KOPT-K1 (cell line): ENCODE data around the gene DAW1.

Source experiments
- H3K27ac ChIP-seq: fragments of 200-600 bp; sonication (generic); 2 replicates; pipeline ENCODE4 v1.5.1; 2016; ENCODE audit warnings: antibody characterized with exemption, mild to moderate bottlenecking, low read depth, low read length; ENCODE audit not compliant: poor library complexity, severe bottlenecking
- H3K36me3 ChIP-seq: fragments of 200-600 bp; sonication (generic); 2 replicates; pipeline ENCODE4 v1.5.1; 2017; ENCODE audit warnings: antibody characterized with exemption, mild to moderate bottlenecking, low read length, moderate library complexity; ENCODE audit not compliant: insufficient read depth
- H3K9me3 ChIP-seq: fragments of 200-600 bp; sonication (generic); 2 replicates; pipeline ENCODE4 v1.5.1; 2017; ENCODE audit warnings: antibody characterized with exemption, low read length, mild to moderate bottlenecking; ENCODE audit not compliant: insufficient read depth, poor library complexity, severe bottlenecking

The DAW1 gene

DNA sequence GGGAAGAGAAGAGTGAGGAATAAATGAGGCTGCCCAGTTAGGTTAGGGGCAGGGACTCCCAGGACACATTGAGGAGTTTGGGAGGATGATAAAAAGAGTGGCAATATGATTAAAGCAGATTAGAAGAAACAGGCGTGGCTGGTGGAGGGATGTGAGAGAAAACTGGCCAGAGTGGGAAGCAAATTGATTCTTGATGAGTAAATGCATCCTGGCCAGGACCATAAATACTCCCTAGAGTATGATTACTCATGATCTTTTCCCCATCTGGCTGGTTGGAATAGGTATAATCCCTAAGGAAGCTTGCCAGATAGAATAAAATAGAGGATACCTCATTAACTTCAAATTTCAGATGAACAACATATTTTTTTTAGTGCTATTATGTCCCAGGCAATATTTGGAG lies 21.5 kb upstream of the DAW1 start:
- no peaks in the 10 kb centered on the region for H3K36me3 ChIP-seq
- no peak overlapping the region for H3K27ac ChIP-seq
- H3K9me3 ChIP-seq = no peaks in the 10 kb centered on the region

DNA sequence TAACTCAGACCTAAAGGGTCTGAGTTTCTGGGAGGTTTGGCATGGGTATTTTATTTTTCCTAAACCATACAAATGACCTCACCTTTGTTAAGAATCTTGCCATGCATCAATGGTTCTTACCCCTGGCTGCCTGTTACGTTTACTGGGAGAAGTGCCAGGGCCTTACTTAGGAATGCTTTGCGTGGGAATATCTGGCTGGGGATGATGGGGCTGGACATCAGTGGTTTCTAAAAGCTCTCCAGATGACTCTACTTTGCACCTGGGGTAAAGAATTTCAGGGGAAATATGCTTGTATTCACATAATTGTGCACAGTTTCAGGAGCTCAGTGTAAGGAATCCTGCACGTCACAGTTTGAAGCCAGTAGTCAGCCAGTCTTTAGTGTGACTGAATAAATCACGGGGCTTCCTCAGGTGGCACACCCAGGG lies 18.2 kb upstream of the DAW1 start:
- Histone ChIP-seq H3K9me3 (no peaks in the 10 kb centered on the region), H3K27ac (no peak overlapping the region), H3K36me3 (no peaks in the 10 kb centered on the region)

DNA sequence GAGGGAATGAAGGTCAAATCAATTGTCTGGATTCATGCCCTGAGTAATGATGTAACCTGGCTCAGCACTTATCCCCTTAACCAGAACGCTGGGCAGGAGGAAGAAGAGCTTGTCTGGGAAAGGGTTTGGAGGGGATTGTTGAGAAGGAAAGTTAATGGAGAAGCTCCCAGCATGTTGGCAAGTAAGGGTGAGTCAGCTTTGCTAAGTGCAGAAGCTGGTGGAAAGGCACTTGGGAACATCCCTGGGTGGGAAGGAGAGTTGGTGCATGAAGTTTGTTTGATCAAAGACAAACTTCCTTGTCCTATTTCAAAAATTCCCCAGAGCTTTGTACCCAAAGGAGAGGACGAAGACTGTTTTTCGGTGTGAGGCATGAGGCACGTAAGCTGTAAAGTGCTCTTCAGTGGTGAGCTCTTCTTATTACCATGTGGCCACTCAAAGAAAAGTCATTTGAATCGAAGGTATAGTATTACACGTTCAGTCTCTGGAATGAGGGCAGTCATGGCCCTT lies 17.6 kb upstream of the DAW1 start:
- no peak overlapping the region for H3K27ac ChIP-seq
- H3K36me3 ChIP-seq = no peaks in the 10 kb centered on the region
- no peaks in the 10 kb centered on the region for H3K9me3 ChIP-seq

DNA sequence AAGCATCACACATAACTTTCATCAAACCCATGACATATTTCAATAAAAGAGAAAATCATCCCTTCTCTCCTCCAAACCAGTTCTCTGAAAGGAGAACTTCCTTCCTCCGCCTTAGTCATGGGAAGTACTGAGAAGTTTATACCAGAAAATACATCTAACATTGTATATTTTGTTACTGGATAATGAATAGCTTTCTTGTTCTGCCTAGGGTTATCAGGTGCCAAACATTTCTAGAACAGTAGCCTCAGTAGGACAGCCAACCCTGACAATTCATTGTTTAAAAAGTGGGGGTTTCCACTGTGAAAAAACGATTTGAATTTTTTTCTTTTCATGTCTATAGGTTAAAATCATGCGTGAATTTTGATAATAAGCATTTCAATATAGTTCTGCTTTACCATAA lies 16.0 kb upstream of the DAW1 start:
- no peaks in the 10 kb centered on the region for H3K9me3 ChIP-seq
- no peak overlapping the region for H3K27ac ChIP-seq
- no peaks in the 10 kb centered on the region for H3K36me3 ChIP-seq

DNA sequence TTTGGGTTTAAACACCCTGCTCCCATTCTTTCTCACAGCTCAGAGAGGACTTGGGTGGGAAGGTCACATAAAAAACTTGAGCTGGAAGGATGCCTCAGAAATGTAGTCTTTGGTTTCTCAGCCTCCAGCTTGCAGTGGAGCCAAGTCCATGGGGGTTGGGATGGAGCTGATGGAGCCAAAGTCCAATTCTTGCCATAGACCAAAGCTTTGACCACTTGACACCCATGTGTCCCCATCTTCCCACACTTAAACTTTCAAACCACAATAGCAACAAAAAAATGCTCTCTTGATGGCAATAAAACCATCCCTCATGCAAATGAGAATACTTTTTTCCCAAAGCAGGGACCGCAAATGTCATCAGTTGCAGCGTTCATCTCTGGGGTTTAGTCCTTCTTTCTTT lies 14.7 kb upstream of the DAW1 start:
- H3K9me3 ChIP-seq = no peaks in the 10 kb centered on the region
- H3K27ac ChIP-seq = no peak overlapping the region
- no peaks in the 10 kb centered on the region for H3K36me3 ChIP-seq

DNA sequence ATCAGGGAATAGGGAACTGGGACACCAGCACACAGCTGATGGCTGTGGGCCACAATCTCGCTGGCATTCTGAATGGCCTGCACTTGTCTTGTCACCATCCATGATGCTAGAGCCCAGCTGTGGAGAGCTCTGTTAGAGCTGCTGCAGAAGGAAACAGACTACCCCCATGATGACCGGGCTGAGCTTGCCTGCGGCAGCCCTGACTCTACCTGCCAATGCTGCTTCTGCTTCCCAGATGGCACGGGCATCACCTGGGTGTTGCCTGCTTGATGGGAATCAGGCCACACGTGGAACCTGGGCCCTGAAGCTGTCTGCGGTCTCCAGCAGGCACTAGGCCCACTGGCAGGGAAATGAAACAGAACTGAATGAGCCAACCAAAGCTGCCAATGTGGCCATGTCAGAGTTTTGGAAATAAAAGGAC lies 11.2 kb upstream of the DAW1 start:
- Histone ChIP-seq H3K36me3 (no peaks in the 10 kb centered on the region), H3K27ac (no peak overlapping the region), H3K9me3 (no peaks in the 10 kb centered on the region)

DNA sequence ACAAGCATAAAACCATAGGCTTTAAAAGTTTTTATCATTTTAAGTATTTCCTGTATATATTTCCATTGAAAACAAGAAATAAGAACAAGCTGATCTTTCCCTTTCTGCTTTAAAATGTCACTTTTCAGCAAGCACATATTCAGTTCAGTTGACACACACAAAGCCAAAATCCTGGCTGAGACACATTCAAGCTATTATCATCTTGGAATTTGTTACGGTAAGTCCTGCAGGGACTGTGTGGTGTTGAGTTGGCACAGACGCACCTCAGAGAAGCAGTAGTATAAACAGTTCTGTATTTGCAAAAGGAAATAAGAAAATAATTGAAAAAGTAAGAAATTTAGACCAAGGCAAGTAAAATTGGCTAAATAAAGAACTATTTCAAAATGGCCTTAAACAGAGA lies 10.4 kb upstream of the DAW1 start:
- H3K36me3 ChIP-seq = no peaks in the 10 kb centered on the region
- no peaks in the 10 kb centered on the region for H3K9me3 ChIP-seq
- no peak overlapping the region for H3K27ac ChIP-seq

DNA sequence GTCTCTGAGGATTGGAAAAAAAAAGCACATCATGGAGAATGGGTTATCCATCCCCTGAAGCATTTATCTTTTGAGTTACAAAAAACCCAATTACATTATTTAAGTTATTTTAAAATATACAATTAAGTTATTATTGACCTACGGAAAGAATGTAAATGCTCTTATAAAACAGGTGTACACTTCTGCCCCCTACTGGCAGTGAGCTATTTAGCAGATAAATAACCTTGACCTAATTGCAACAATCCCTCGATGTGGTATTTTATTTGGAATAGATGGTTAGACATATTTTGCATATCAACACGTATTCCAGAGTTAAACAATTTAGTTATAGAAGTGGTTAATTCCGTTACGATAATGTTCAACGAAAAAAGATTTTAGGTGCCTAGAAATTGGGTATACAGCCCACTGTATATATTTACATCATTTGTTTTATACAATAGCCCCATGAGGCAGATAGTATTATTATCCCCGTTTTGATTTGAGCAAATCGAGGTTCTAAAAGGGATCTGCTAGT lies 9.1 kb upstream of the DAW1 start:
- Histone ChIP-seq H3K27ac (no peak overlapping the region), H3K9me3 (no peaks in the 10 kb centered on the region), H3K36me3 (no peaks in the 10 kb centered on the region)

DNA sequence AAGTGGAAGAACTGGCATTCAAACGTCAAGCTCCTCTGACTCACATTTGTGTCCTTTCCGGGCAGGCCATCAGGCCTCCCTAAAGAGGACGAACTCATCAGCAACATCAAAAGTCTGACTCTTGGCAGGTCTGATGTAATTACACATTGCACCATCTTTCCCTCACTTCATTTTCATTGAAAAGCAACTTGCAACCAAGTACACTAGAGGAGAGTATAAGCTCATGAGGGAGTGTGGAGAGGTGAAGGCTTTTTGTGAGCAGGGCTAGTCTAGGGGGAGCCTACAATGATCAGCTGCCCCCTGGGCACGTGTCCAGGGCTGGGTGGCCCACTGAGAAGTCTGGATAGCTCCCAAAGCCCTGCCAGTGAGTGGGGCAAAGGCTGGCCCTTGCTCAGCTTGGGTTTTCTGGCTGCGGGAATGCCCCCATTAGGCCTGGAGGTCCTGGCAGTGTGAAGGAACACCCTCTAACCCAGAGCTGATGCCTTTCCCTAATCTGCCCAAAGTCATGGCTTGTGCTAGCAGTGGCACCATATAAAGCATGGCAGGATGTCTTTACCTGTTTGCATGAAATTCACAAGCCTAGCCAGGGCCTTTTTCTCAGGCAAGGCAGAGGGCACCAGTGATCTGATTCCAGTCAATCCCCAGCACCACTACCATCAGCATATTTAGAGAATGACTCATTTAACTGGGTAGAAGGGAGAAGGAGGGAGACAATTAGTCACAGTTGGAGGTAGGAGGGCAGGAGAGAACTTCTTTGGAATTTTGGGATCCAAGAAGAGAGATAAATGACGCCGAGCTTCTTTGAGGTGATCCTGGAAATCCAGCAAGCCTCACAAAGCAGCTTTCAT lies 8.5 kb upstream of the DAW1 start:
- no peak overlapping the region for H3K27ac ChIP-seq
- H3K9me3 ChIP-seq = no peaks in the 10 kb centered on the region
- H3K36me3 ChIP-seq = no peaks in the 10 kb centered on the region

DNA sequence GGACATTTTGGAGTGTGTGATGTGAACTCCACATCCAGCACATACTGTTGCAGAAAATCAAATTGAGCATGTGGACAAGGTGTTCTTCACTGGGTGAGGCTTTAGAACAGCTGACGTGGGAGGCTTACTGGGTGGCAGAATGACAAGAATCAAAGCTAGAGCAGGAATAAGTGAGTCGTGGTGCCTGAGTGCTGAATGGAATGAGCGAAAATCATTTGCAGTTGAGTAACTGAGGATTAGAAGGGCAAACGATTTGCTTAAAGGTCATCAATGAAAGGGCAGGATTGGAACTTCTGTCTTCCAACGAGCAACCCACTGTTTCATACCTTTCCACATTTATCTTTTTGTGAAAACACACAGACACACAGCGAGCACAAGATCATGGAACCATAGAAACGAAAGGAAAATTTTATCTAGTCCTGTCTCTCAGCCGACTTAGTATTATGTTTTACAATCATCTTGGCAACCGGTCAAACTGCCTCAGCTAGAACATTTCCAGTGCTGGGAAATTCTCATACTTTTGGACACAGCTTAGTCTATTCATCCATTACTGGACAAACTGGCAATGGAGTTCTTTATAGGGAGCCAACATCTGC lies 7.2 kb upstream of the DAW1 start:
- no peaks in the 10 kb centered on the region for H3K9me3 ChIP-seq
- H3K27ac ChIP-seq = no peak overlapping the region
- H3K36me3 ChIP-seq = no peaks in the 10 kb centered on the region

DNA sequence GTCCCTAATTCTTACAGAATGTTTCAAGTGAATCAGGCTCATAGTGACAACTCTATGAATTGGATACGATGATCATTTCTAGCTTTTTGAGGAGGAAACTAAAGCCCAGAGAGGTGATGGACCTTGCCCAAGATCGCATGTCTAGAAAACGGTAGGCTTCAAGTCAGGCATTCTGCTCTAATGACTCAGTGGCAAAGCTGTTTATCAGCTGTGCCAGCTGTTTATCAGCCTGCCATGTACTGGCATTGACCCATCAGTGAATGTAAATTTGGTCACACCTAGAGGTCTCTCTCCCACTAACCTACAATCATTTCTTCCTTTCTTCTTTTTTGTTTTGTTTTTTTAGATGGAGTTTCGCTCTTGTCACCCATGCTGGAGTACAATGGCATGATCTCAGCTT lies 6.1 kb upstream of the DAW1 start:
- Histone ChIP-seq H3K27ac (no peak overlapping the region), H3K9me3 (no peaks in the 10 kb centered on the region), H3K36me3 (no peaks in the 10 kb centered on the region)

DNA sequence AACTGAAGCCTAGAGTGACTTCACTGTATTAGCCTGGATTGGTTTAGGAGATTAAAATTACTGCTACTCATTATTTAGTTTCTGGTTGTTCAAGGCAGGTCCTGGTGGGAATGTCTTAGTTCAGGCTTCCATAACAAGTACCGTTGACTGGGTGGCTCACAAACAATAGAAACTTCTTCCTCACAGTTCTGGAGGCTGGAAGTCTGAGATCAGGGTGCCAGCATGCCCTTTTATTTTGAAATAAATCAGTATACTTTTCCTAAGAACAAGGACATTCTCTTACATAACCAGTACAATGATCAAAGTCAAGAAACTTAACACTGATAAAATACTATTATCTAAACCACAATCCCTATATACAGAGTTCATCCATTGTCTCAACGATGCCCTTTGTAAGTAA lies 4.0 kb upstream of the DAW1 start:
- Histone ChIP-seq H3K27ac (no peak overlapping the region), H3K36me3 (no peaks in the 10 kb centered on the region)

DNA sequence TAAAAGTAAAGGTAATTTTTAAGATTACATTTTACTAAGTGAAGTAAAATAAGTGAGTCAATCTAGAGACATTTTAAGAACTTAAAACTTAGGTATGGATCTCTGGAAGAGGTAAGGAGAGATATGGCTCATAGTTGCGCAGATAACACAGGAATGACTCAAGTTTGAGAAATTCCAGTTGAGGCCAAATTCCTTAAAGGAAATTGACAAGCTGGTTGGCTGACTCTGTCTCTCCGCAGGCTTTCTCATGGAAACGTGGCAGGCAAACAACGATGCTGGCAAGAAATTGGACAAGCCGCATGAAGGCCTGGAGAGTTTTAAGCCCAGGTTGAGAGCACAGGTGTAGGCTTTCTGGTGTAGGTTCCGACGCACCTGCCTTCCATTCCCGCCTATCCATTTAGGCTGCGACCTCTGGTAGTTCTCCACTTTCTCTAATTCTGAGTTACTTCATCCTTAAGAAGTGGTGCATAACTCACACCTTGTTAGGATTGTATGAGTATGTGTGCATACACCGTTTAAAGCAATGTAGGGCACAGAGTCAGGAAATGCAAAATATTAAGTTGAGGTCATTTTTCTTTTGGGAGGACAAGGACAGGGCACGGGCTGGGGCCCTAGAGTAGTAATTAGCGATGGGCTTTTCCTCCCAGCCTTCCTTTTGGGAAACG lies 589 bp upstream of the DAW1 start:
- Histone ChIP-seq H3K36me3 (no peaks in the 10 kb centered on the region), H3K27ac (no peak overlapping the region), H3K9me3 (no peaks in the 10 kb centered on the region)

More for the DNA sequence above, 4.0 kb upstream of the DAW1 start:
- no peaks in the 10 kb centered on the region for H3K9me3 ChIP-seq

DNA sequence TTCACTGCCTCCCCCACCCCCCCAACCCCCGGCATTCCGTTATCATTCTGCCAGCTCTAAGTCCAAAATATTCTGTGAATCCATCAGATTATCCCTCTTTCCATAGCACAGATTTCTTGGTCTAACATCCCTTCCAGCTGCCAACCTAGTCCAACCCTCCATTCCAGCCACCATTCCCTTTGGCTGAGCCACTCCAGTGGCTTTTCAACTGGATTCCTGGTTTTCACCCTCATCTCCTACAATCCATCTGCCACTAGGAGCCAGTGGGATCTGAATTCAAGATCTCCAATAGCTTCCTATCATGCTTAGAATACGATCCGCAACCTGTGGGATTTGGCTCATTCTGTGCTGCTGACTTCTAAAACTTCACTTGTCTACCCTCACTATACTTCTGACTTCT lies 1.2 kb downstream of the DAW1 start:
- no peak overlapping the region for H3K27ac ChIP-seq
- no peaks in the 10 kb centered on the region for H3K36me3 ChIP-seq
- H3K9me3 ChIP-seq = no peaks in the 10 kb centered on the region

DNA sequence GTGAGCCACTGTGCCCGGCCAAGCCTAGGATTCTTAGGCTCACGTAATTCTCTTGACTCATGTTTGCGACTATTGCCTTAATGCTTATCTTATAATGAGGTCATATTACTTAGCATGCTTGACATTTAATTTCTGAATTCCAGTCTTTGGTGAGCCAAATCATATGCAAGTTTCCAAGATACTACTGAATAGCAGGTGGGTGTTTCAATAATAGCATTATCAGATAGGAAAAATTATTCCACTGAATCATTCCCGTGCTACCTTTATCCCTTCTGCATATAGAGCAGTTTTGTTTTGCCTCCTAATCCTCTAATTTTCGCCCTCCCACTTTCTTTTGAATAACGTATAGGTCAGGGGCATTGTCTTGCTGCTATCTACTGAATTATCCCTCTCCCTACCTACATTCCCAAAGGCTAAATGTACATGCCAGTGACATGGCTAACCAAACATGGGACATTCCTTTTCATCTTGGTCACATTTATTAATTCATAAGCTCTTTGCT lies 4.9 kb downstream of the DAW1 start:
- Histone ChIP-seq H3K36me3 (no peaks in the 10 kb centered on the region), H3K27ac (no peak overlapping the region), H3K9me3 (no peaks in the 10 kb centered on the region)
